Measurements from ENCODE around the gene LLPH. TPM values are rescaled to one million over a fixed set of nuclear protein-coding genes. Genes with fewer than 3 reads are reported as not detected.

Gene LLPH
- total RNA-seq (2021; ENCODE audit: unreplicated experiment) (45.6 TPM), Bru-seq, nascent RNA (percentile 91 among the genes with signal in this experiment), BruChase-seq, experiment 1, labeled RNA remaining after a 6-hour chase (percentile 93 among the genes with signal in this experiment), BruChase-seq, experiment 2, labeled RNA remaining after a 2-hour chase (percentile 94 among the genes with signal in this experiment)
- polyA plus RNA-seq (2012), result 12.1 and 20.1 TPM in 2 replicates
- long read RNA-seq, full-length matches to known transcripts, result 37 of 49 reads
- long read RNA-seq, partial matches to known transcripts, result 1 of 49 reads
- long read RNA-seq, other reads (novel, unspliced or antisense), result 11 of 49 reads

- Histone ChIP-seq H3K9me3 (ENCODE audit: control insufficient read depth in 1 of 2, insufficient read depth in 1 of 2, low read depth in 1 of 2, low read length in 2 of 2) (no peaks in the 10 kb centered on the region), H3K9ac (ENCODE audit: low read length) (peak within 1 kb of the TSS; percentile 88), H3K4me1 (ENCODE audit: control insufficient read depth in 1 of 2, insufficient read depth in 2 of 2, low read length in 2 of 2) (peaks cover 15 to 29% of the 10 kb centered on the region in 2 experiments), H2AFZ (ENCODE audit: low read depth, low read length, poor library complexity, severe bottlenecking) (peak within 1 kb of the TSS; percentile 39), H3K4me3 (replicated peaks in 1 of 2; ENCODE audit: low read depth in 1 of 2, low read length in 2 of 2) (peak within 1 kb of the TSS; percentile 59 to 74), H3K9me2 (ENCODE audit: insufficient read depth) (no peaks in the 10 kb centered on the region), H3K36me3 (ENCODE audit: control insufficient read depth in 1 of 2, insufficient read depth in 2 of 2, low read length in 2 of 2) (peaks cover 21 to 25% of the 10 kb centered on the region in 2 experiments), H3K4me2 (ENCODE audit: low read length) (peak within 1 kb of the TSS; percentile 77), H4K20me1 (ENCODE audit: insufficient read depth) (no peaks in the 10 kb centered on the region), H3K27ac (ENCODE audit: low read depth, low read length) (peak within 1 kb of the TSS; percentile 65), H3K27me3 (ENCODE audit: insufficient read depth, low read length) (no peaks in the 10 kb centered on the region), H3K79me2 (ENCODE audit: insufficient read depth, low read length) (peaks cover 69% of the 10 kb centered on the region)
- ChIA-PET CTCF (interaction anchor here (1.0 to 2.2 kb wide), 4 partner anchors 15 to 104 kb away, joined by 3 to 18 read pairs (median 4); partner anchors contain the start of gene TMBIM4), POLR2A (interaction anchor here (0.6 to 1.7 kb wide), 10 partner anchors 10 to 189 kb away, joined by 3 to 13 read pairs (median 3); partner anchors contain the start of genes HELB and TMBIM4), RAD21 (ENCODE audit: low non-redundant PET in 1 of 2, low total read pairs in 2 of 2, uncharacterized antibody in 2 of 2, unreplicated experiment in 2 of 2) (interaction anchor here in 1 of 2 experiments (0.6 kb wide), 1 partner anchor 39 kb away, joined by 4 read pairs; the partner anchor contains the start of gene TMBIM4)
- DNase-seq (ENCODE audit: low read depth, low spot score) (peak; percentile 94), ATAC-seq (peak; percentile 90)
- intact Hi-C loops (cut with micrococcal nuclease), result loop anchor here (5.0 kb wide), 2 partner anchors 37 to 277 kb away; partner anchors contain the start of gene TMBIM4
- BruUV-seq (replicated peaks), result TSS peak; percentile 69
- TF ChIP-seq ELF1 (IDR thresholded peaks at IDR 0.05; ENCODE audit: borderline replicate concordance, low read depth) (peak; percentile 100), CEBPB (IDR thresholded peaks at IDR 0.05; ENCODE audit: low read depth) (no peak), EZH2 (IDR thresholded peaks at IDR 0.05) (no peak), CBX3 (IDR thresholded peaks at IDR 0.05; ENCODE audit: low read depth) (peak; percentile 59; the same call in 1 of the 2 replicates), YY1 (IDR thresholded peaks at IDR 0.05; ENCODE audit: extremely low read depth, insufficient replicate concordance, low read depth, low read length) (peak; percentile 91), POLR2A (IDR thresholded peaks at IDR 0.05; ENCODE audit: borderline replicate concordance, extremely low read depth, insufficient read depth, insufficient read length) (peak; percentile 89), ATF3 (IDR thresholded peaks at IDR 0.05) (no peak), ZNF274 (IDR thresholded peaks at IDR 0.05; ENCODE audit: low read depth, low read length) (no peak), JUND (IDR thresholded peaks at IDR 0.05) (peak; percentile 20; the same call in 1 of the 2 replicates), ZFX (IDR thresholded peaks at IDR 0.05) (peak; percentile 18; the same call in 1 of the 2 replicates), POLR2AphosphoS5 (IDR thresholded peaks at IDR 0.05; ENCODE audit: low read depth, low read length) (peak; percentile 98), EZH2phosphoT487 (IDR thresholded peaks at IDR 0.05; ENCODE audit: borderline replicate concordance) (no peak), EGR1 (IDR thresholded peaks at IDR 0.05; ENCODE audit: low read depth) (peak; percentile 78), ZBTB33 (IDR thresholded peaks at IDR 0.05; ENCODE audit: extremely low read depth, insufficient replicate concordance, low read length) (peak; percentile 74), RAD21 (IDR thresholded peaks at IDR 0.05; ENCODE audit: low read depth) (no peak), REST (IDR thresholded peaks at IDR 0.05; ENCODE audit: low read depth) (no peak), TCF7L2 (IDR thresholded peaks at IDR 0.05; ENCODE audit: borderline replicate concordance, extremely low read depth, insufficient read depth, insufficient read length) (no peak), SIN3A (IDR thresholded peaks at IDR 0.05; ENCODE audit: low read depth) (peak; percentile 99), FOSL1 (IDR thresholded peaks at IDR 0.05; ENCODE audit: low read depth) (no peak)
Measured at GRCh38 chr12:66130267-66131066, at the start of gene LLPH. Gene LLPH, minus strand, starts transcription at chr12:66130750. Its CDS starts 1,644 bp downstream, at chr12:66129106.

Data from HCT116 (cell line).